Panc1 (cell line): ENCODE measurements around the gene HCK. TPM values are rescaled to one million over a fixed set of nuclear protein-coding genes. Genes with fewer than 3 reads are reported as not detected.

Source experiments
- ATAC-seq: fragments of 200-7000 bp; cut with Tn5 transposase; 2 replicates; pipeline ENCODE4 v1.9.1; 2020; ENCODE audit warnings: mild to moderate bottlenecking, moderate library complexity
- BruUV-seq: library from RNA; stranded (reverse); fragments of 400-500 nt; replicated peaks from 2 replicates; lab custom pipeline; 2021; lab: Mats Ljungman, UMichigan
- CTCF ChIA-PET: fragments of 300-600 bp; sonication (Branson Sonifier 250); formaldehyde crosslinking; loops from one replicate; lab custom pipeline; 2022; ENCODE audit warnings: antibody characterized with exemption; lab: Charles Lee
- POLR2A ChIA-PET: fragments of 300-600 bp; sonication (Branson Sonifier 250); formaldehyde crosslinking; loops from one replicate; lab custom pipeline; 2022; ENCODE audit warnings: antibody characterized with exemption; lab: Charles Lee
- DNase-seq: peaks from one replicate; pipeline ENCODE4 v3.0.0-alpha.2; 2010; ENCODE audit warnings: low read depth, low spot score
- H3K27ac ChIP-seq: 2 replicates; pipeline ENCODE4 v1.5.1; 2011; ENCODE audit warnings: mild to moderate bottlenecking, low read length, inconsistent platforms
- H3K27me3 ChIP-seq: fragments of 200-500 bp; sonication (Bioruptor generic); 2 replicates; pipeline ENCODE4 v1.6.0; 2014; ENCODE audit warnings: low read length, inconsistent platforms; ENCODE audit not compliant: control insufficient read depth, insufficient read depth
- H3K36me3 ChIP-seq: fragments of 200-500 bp; sonication (Bioruptor generic); 2 replicates; pipeline ENCODE4 v1.5.1; 2014; ENCODE audit warnings: inconsistent platforms, mild to moderate bottlenecking, low read length, moderate library complexity; ENCODE audit not compliant: control insufficient read depth, insufficient read depth
- H3K4me1 ChIP-seq: 2 replicates; pipeline ENCODE4 v1.5.1; 2011; ENCODE audit warnings: inconsistent platforms, mild to moderate bottlenecking, low read length, moderate library complexity; ENCODE audit not compliant: control insufficient read depth, insufficient read depth
- H3K4me3 ChIP-seq, 2 experiments: 2 replicates each; pipeline ENCODE4 v1.5.1; 2011 to 2012; ENCODE audit warnings: low read depth in 2 of 2, low read length in 2 of 2, mild to moderate bottlenecking in 2 of 2, inconsistent platforms in 1 of 2, moderate library complexity in 1 of 2
- H3K9me3 ChIP-seq: fragments of 200-500 bp; sonication (Bioruptor generic); 2 replicates; pipeline ENCODE4 v1.5.1; 2014; ENCODE audit warnings: low read depth, mild to moderate bottlenecking, inconsistent platforms, low read length, moderate library complexity; ENCODE audit not compliant: control insufficient read depth, insufficient read depth
- POLR2AphosphoS5 ChIP-seq: IDR thresholded peaks from 2 replicates; pipeline ENCODE4 v1.6.1; 2012; ENCODE audit warnings: mild to moderate bottlenecking, low read depth, low read length, moderate library complexity
- SIN3A ChIP-seq: IDR thresholded peaks from 2 replicates; pipeline ENCODE4 v1.6.1; 2012; ENCODE audit warnings: low read depth, mild to moderate bottlenecking, low read length, moderate library complexity, borderline replicate concordance; ENCODE audit not compliant: insufficient read depth
- TCF7L2 ChIP-seq: IDR thresholded peaks from 2 replicates; pipeline ENCODE4 v1.6.1; 2011; ENCODE audit warnings: mild to moderate bottlenecking, low read depth, low read length, inconsistent platforms
- in situ Hi-C: cut with HindIII; loops from 2 replicates; pipeline ENCODE4 v1.10.0; 2016; ENCODE audit warnings: low sequenced_read_pairs, low pct_unique_long_range_greater_than_20kb
- intact Hi-C: fragments of 100-400 bp; cut with micrococcal nuclease; formaldehyde crosslinking; loops from one replicate; pipeline ENCODE4 v1.10.0; 2022; ENCODE audit not compliant: unreplicated experiment
- total RNA-seq: library from RNA; stranded (reverse); gene quantifications from one replicate; pipeline ENCODE4 v1.2.1, GENCODE V29; 2021; ENCODE audit not compliant: unreplicated experiment
- TF ChIP-seq, protein P1 (sequence below): fragments of 450-650 bp; IDR thresholded peaks from 2 replicates; pipeline ENCODE4 v1.5.1; 2017; ENCODE audit warnings: mild to moderate bottlenecking
- TF ChIP-seq, protein P2 (sequence below), 2 experiments: IDR thresholded peaks; 2 replicates each; pipeline ENCODE4 v1.6.1; 2011 to 2012; ENCODE audit warnings: low read depth in 2 of 2, control low read depth in 1 of 2, low read length in 1 of 2, mild to moderate bottlenecking in 1 of 2, moderate library complexity in 1 of 2; ENCODE audit not compliant: insufficient read depth in 1 of 2

HCK gene
- total RNA-seq, 1 experiment from 2014 or later: 0.98 TPM

DNA sequence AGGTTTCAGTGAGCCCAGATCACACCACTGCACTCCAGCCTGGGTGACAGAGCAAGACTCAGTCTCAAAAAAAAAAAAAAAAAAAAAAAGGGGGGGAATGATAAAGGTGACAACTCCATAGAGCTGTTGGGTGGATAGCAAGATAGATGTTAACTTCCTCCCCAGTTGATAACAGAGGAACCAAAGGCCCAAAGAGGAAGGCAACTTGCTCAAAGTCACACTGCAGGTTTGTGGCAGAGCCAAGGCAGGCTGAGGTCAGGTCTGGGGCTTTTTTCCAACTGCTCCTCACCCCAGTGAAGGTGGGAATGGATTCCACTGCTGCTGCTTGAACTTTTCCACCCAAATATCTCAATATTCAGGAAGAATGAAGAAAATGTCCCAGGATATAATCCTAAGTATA is 26.7 kb downstream of the HCK start:
- Histone ChIP-seq H3K4me3 (no peak overlapping the region), H3K9me3 (no peaks in the 10 kb centered on the region), H3K27me3 (peaks cover 8% of the 10 kb centered on the region), H3K27ac (no peak overlapping the region), H3K4me1 (no peaks in the 10 kb centered on the region), H3K36me3 (no peaks in the 10 kb centered on the region)
- no TSS peak for BruUV-seq
- in situ Hi-C loops (no loop called here), intact Hi-C loops (no loop called here)
- POLR2A ChIA-PET: interaction anchor here (1.2 kb wide), 1 partner anchor 50 kb away, joined by 12 read pairs; no protein-coding TSS in a partner anchor
- no peak for TF ChIP-seq POLR2AphosphoS5
- CTCF ChIA-PET: interaction anchor here (0.7 to 1.1 kb wide), 2 partner anchors 31 to 43 kb away, joined by 3 to 4 read pairs; partner anchors contain the start of gene TM9SF4
- ATAC-seq (no peak), DNase-seq (no peak)

DNA sequence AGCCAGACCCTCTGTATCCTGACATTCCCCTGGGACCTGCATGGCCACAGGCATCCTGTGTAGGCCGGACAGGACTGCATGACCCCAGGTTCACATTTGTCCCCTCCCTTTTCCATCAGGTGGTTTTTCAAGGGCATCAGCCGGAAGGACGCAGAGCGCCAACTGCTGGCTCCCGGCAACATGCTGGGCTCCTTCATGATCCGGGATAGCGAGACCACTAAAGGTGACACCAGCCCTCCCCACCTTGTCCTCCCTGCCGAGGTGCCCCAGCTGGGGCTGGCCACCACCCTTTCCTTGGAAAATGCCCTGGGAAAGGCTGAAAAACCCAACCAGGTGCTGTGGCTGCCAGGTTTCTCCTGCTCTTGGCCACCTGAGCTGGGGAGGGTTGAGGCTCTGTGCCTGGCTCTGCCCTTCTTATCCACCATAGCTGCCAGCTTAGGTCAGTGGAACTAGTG is 27.6 kb downstream of the HCK start:
- Histone ChIP-seq H3K27me3 (peaks cover 8% of the 10 kb centered on the region), H3K4me1 (no peaks in the 10 kb centered on the region), H3K9me3 (no peaks in the 10 kb centered on the region), H3K4me3 (no peak overlapping the region), H3K27ac (no peak overlapping the region), H3K36me3 (no peaks in the 10 kb centered on the region)
- in situ Hi-C loops: loop anchor here (10.0 kb wide), 1 partner anchor 335 kb away; no protein-coding TSS in a partner anchor
- no peak for TF ChIP-seq SIN3A
- no peak for TF ChIP-seq POLR2AphosphoS5
- TF ChIP-seq TCF7L2: no peak
- TF ChIP-seq, protein P1, sequence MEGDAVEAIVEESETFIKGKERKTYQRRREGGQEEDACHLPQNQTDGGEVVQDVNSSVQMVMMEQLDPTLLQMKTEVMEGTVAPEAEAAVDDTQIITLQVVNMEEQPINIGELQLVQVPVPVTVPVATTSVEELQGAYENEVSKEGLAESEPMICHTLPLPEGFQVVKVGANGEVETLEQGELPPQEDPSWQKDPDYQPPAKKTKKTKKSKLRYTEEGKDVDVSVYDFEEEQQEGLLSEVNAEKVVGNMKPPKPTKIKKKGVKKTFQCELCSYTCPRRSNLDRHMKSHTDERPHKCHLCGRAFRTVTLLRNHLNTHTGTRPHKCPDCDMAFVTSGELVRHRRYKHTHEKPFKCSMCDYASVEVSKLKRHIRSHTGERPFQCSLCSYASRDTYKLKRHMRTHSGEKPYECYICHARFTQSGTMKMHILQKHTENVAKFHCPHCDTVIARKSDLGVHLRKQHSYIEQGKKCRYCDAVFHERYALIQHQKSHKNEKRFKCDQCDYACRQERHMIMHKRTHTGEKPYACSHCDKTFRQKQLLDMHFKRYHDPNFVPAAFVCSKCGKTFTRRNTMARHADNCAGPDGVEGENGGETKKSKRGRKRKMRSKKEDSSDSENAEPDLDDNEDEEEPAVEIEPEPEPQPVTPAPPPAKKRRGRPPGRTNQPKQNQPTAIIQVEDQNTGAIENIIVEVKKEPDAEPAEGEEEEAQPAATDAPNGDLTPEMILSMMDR: no peak; the same call in 1 of the 2 replicates
- TF ChIP-seq, protein P2, sequence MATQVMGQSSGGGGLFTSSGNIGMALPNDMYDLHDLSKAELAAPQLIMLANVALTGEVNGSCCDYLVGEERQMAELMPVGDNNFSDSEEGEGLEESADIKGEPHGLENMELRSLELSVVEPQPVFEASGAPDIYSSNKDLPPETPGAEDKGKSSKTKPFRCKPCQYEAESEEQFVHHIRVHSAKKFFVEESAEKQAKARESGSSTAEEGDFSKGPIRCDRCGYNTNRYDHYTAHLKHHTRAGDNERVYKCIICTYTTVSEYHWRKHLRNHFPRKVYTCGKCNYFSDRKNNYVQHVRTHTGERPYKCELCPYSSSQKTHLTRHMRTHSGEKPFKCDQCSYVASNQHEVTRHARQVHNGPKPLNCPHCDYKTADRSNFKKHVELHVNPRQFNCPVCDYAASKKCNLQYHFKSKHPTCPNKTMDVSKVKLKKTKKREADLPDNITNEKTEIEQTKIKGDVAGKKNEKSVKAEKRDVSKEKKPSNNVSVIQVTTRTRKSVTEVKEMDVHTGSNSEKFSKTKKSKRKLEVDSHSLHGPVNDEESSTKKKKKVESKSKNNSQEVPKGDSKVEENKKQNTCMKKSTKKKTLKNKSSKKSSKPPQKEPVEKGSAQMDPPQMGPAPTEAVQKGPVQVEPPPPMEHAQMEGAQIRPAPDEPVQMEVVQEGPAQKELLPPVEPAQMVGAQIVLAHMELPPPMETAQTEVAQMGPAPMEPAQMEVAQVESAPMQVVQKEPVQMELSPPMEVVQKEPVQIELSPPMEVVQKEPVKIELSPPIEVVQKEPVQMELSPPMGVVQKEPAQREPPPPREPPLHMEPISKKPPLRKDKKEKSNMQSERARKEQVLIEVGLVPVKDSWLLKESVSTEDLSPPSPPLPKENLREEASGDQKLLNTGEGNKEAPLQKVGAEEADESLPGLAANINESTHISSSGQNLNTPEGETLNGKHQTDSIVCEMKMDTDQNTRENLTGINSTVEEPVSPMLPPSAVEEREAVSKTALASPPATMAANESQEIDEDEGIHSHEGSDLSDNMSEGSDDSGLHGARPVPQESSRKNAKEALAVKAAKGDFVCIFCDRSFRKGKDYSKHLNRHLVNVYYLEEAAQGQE (IDR thresholded peaks at IDR 0.05; ENCODE audit: insufficient read depth in 1 of 2, low read depth in 2 of 2, low read length in 1 of 2): no peak
- intact Hi-C loops: no loop called here
- BruUV-seq: no TSS peak
- 0 out of 2 replicates have a peak, but pooled peaks have one; percentile 19 for ATAC-seq
- ChIA-PET POLR2A (no interaction called here), CTCF (no interaction called here)
- DNase-seq: no peak

DNA sequence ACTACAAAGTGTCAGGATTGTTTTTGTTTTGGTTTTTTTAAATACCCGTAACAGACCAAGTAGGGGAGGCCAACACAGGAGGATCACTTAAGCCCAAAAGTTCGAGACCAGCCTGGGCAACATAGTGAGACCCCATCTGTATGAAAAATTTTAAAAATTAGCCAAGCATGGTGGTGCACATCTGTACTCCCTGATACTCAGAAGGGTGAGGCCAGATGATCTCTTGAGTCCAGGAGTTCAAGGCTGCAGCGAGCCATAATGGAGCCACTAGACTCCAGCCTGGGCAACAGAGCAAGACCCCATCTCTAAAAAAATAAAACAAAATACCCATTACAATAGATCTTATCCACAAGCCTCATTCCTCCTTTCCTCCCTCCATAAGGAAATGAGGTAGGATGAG is 28.7 kb downstream of the HCK start:
- BruUV-seq: no TSS peak
- POLR2A ChIA-PET: no interaction called here
- no peak for TF ChIP-seq SIN3A
- TF ChIP-seq, protein P1: no peak
- TF ChIP-seq TCF7L2: no peak
- no peak for TF ChIP-seq POLR2AphosphoS5
- TF ChIP-seq, protein P2 (IDR thresholded peaks at IDR 0.05; ENCODE audit: insufficient read depth in 1 of 2, low read depth in 2 of 2, low read length in 1 of 2): no peak

More for the DNA sequence above, 28.7 kb downstream of the HCK start:
- intact Hi-C loops (no loop called here), in situ Hi-C loops (loop anchor here (10.0 kb wide), 1 partner anchor 336 kb away; no protein-coding TSS in a partner anchor)
- H3K4me1 ChIP-seq: no peaks in the 10 kb centered on the region
- peaks cover 8% of the 10 kb centered on the region for H3K27me3 ChIP-seq
- no peak overlapping the region for H3K27ac ChIP-seq
- no peaks in the 10 kb centered on the region for H3K9me3 ChIP-seq
- no peak overlapping the region for H3K4me3 ChIP-seq
- DNase-seq (no peak), ATAC-seq (no peak)
- CTCF ChIA-PET: interaction anchor here (0.5 kb wide), 1 partner anchor 12 kb away, joined by 3 read pairs; no protein-coding TSS in a partner anchor
- H3K36me3 ChIP-seq: no peaks in the 10 kb centered on the region
